ENCODE data around the gene IL4I1.

DNA sequence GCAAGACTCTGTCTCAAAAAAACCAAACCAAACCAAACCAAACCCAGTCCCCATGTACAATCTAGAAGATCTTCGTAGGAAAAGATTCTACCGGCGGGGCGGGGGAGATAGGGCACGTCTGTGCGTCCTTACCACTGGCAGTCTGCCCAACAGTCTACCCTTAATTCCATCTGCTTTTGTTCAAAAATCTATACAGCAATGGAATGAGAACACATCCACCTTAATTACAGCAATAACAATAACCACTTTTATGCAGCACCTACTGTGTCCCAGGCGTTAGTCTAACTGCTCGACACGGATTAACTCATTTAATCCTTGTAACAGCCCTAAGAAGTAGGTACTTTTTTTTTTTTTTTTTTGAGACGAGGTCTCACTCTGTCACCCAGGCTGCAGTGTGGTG lies 29.8 kb upstream of the IL4I1 start:
- TF ChIP-seq POLR2A (IDR thresholded peaks at IDR 0.05), result no peak
- no peak for TF ChIP-seq CTCF (IDR thresholded peaks at IDR 0.05)

Data from adrenal gland (tissue), 5 donors.